22Rv1 (cell line): Measurements from ENCODE around the gene PALLD.

ENCODE experiments used
- H3K27ac ChIP-seq: fragments of 450-650 bp; 2 replicates; pipeline ENCODE4 v1.5.1; 2017
- CTCF ChIP-seq: fragments of 450-650 bp; IDR thresholded peaks from 2 replicates; pipeline ENCODE4 v1.5.1; 2017; ENCODE audit warnings: mild to moderate bottlenecking
- ZFX ChIP-seq: fragments of 450-650 bp; IDR thresholded peaks from 2 replicates; pipeline ENCODE4 v1.6.1; 2017; ENCODE audit warnings: antibody characterized with exemption, borderline replicate concordance

The PALLD gene

GRCh38 chr4:168614281-168615057 is 117.6 kb downstream of the PALLD start:
- TF ChIP-seq CTCF (no peak), ZFX (no peak)
- H3K27ac ChIP-seq = no peak overlapping the region

- TF ChIP-seq CTCF = no peak
- TF ChIP-seq ZFX = no peak
- H3K27ac ChIP-seq = no peak overlapping the region
These were observed 118.6 kb downstream of the PALLD start for GRCh38 chr4:168615294-168616065.

- no peak overlapping the region for H3K27ac ChIP-seq
- TF ChIP-seq ZFX (no peak), CTCF (no peak)
These were observed 121.9 kb downstream of the PALLD start for GRCh38 chr4:168618577-168619265.

GRCh38 chr4:168619266-168619631 is 122.4 kb downstream of the PALLD start:
- TF ChIP-seq CTCF (no peak), ZFX (no peak)

GRCh38 chr4:168621806-168622589 is 125.1 kb downstream of the PALLD start:
- TF ChIP-seq ZFX (no peak), CTCF (no peak)
- H3K27ac ChIP-seq = no peak overlapping the region

More at GRCh38 chr4:168619266-168619631, 122.4 kb downstream of the PALLD start:
- H3K27ac ChIP-seq = no peak overlapping the region

GRCh38 chr4:168622600-168622999 is 125.7 kb downstream of the PALLD start:
- TF ChIP-seq ZFX (no peak), CTCF (no peak)
- no peak overlapping the region for H3K27ac ChIP-seq
